Measurements from ENCODE around the gene EMILIN2.

Gene EMILIN2

GRCh38 chr18:2935438-2936192, 88.8 kb downstream of the EMILIN2 start:
- no peak for DNase-seq
- intact Hi-C loops (cut with DNase I): loop anchor here (10.0 kb wide), 1 partner anchor 49 kb away; no protein-coding TSS in a partner anchor

GRCh38 chr18:2939317-2939716, 92.5 kb downstream of the EMILIN2 start:
- DNase-seq: no peak
- intact Hi-C loops (cut with DNase I): loop anchor here (10.0 kb wide), 1 partner anchor 45 kb away; no protein-coding TSS in a partner anchor

GRCh38 chr18:2948038-2948437, 101.2 kb downstream of the EMILIN2 start:
- intact Hi-C loops (cut with DNase I): no loop called here
- DNase-seq: no peak

- intact Hi-C loops (cut with DNase I): no loop called here
- DNase-seq: no peak
Measured at GRCh38 chr18:2952605-2953004, 105.8 kb downstream of the EMILIN2 start.

DNA sequence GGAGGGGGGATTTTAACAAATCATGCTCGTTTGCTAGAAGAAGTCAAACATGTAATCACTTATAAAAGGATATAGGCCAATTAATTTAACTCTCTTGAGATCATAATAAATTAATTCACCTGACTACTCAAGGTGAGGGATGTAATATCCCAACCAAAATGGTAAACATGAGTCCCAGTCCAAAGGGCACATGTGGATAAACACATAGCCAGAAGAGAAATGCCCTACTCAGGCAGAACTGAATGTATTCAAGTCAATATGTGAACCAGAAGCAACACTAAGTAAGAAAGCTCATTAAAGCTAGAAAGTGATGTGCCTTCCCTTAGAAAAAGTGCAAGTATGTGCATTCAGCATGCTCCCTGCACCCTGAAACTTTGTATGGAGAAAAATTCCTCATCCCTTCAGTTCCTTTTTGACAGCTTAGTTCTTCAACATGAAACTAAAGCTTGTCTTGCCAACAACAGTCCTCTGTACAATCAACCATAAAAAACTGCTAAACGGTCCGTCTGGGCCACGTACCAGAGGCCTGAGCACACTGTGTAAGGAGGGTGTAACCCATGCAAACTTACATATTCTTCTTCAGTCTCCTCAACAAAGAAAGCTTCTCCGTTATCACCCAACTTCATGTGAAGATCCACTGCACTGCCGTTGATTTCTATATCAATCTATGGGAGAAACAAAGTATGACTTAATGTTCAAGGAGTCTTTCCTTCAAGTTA, 107.3 kb downstream of the EMILIN2 start:
- intact Hi-C loops (cut with DNase I): no loop called here
- DNase-seq: no peak

DNA sequence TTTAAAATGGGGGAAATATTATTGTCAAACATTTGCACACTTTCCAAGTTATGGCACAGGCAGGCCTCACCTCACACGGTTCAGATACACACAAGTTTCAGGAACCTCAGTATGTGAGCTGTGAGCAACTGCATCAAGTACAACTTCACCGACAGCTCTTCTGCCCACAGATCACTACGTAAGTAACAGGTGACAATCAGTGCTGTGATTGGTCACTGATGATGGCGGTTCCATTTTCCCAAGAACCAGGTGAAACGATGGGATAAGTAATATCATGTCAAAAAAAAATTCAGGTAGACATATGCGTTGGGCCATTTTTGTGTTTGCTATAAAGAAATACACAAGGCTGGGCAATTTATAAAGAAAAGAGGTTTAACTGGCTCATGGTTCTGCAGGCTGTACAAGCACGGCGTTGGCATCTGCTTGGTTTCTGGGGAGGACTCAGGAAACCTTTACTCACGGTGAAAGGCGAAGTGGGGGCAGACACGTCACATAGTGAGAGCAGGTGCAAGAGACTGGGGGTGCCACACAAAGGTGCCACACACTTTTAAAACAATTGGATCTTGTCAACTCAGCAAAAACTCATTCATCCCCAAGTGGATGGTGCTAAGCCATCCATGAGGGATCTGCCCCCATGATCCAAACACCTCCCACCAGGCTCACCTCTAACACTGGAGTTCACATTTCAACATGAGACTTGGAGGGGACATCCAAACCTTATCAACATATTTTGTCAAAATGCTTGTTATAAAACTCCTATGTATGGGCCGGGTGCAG, 108.3 kb downstream of the EMILIN2 start:
- DNase-seq: no peak
- intact Hi-C loops (cut with DNase I): no loop called here

DNA sequence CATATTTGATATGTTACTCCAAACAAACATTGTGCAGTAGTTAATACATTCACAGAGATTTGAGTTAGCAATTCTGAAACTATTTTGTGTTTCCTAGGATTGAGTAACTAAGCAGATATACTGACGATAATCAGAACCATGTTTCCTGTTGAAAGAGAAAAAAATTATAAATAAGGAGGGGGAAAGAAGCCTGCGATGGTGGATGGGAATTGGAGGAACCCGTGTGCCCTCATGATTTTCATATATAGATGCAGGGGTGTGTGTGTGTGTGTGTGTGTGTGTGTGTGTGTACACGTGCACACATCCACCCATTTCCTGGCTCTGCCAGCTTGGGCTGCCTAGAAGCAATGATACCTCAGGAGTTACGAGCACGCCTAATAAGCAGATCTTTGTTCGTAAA, 109.2 kb downstream of the EMILIN2 start:
- no peak for DNase-seq
- intact Hi-C loops (cut with DNase I): no loop called here

GRCh38 chr18:2958819-2959298, 112.1 kb downstream of the EMILIN2 start:
- intact Hi-C loops (cut with DNase I): no loop called here
- no peak for DNase-seq

GRCh38 chr18:2959341-2959740, 112.5 kb downstream of the EMILIN2 start:
- intact Hi-C loops (cut with DNase I): no loop called here
- DNase-seq: no peak

DNA sequence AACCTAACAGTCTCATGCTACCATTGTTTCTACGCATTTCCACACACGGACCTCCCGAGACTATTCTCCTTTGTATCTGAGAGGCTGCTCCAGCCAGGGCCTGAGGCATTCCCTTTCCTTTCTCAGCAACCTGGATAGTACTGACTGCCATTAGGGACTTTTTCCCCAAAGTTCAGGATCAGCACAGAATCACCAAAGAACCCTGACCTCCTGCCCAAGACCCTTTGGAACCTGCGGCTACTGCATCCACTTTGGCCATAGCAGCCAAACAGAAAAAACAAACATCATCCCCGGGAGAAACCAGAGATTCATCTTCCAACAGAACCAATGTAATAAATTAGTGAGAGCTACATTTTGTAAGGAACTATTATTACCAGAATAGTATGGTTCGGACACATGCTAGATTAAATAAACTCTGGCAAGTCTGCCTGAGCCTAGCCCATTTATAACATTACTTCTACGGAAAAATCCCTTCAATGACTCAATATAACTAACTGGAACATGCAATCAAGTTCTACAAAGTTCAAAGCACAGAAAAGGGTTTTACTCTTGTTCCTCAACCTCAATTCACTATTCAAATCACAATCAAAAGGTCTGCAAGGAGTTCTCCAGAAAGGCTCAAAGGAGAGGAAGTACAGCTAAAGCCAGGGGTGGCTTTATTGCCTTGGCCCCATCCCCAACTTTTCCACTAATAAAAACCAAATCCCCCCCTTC, 114.3 kb downstream of the EMILIN2 start:
- DNase-seq: no peak
- intact Hi-C loops (cut with DNase I): no loop called here

DNA sequence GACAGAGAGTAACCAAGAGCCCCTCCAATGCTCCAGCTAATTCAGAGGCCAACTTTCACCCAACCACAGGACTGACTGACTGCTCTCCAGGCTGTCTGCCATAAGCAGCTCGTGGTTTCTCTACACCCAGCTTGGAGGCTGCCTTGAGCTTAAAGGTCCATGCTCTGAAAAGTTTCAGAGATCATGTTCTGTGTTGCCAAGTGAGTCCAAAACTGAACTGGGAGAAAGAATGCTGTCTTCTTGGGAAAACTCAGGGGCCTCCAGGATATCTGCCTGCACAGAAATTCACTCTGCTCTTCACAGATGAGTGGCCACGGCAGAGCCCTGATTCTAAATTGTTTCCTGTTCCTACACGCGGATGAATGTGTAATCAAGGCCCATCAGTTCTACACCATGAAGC, 115.0 kb downstream of the EMILIN2 start:
- intact Hi-C loops (cut with DNase I): no loop called here
- no peak for DNase-seq

DNA sequence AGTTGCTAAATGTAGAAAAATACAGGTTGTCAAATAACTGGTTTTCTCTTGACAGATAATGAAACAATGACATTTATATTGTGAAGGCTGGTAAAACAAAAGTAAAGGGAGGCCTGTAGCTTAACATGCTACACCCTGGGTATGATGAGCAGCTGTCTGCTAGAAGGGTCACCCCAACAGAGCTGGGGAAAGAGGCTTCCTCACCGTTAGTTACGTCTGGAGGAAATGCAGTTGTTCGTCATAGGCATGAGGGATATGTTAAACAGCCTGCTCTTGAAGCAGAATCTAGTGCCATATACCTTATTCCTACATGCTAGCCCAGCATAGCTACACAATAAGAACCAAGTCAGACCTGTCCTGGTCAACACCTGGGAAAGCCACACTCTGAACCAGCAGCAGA, 116.2 kb downstream of the EMILIN2 start:
- DNase-seq: no peak
- intact Hi-C loops (cut with DNase I): no loop called here

DNA sequence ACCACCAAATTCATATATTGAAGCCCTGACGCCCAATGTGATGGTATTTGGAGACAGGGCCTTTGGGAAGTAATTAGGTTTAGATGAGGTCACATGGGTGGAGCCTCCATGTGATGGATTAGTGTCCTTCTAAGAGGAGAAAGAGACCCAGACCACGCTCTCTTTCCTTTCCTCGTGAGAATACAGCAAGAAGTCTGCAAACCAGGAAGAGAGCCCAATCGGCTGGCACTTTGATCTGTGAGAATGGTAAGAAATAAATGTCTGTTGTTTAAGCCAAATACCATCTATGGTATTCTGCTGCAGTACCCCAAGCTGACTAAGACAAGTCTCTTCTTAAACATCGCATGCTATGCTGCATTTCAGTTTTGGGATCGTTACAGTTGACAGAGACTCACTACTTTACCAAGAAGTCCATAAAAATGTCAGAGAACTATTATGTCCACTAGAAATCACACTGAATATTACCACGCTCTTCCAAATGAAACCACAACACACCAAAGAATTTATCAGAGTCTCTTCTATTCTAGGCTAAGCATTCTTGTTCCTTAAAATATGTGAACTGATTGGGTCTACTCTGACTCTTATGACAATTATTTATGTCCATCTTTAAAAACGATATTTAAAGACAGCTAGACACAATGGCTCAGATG, 117.7 kb downstream of the EMILIN2 start:
- no peak for DNase-seq
- intact Hi-C loops (cut with DNase I): no loop called here

All from posterior cingulate gyrus (tissue), 11 donors.